Spleen (tissue), 7 donors: Measurements from ENCODE around the gene WDR41.

Experiments used
- POLR2A ChIP-seq, 3 donors: fragments of 450-650 bp; IDR thresholded peaks; one replicate each; pipeline ENCODE4 v1.5.1; 2017; ENCODE audit warnings: antibody characterized with exemption in 3 of 3, mild to moderate bottlenecking in 1 of 3
- TF ChIP-seq, protein P1 (sequence below), 11 experiments: fragments of 200-600 bp in 7 of 11; fragments of 450-650 bp in 4 of 11; sonication (generic) in 4 of 11; IDR thresholded peaks in 8 of 11; conservative IDR thresholded peaks in 3 of 11; 1 replicate in 7 of 11; 2 replicates in 4 of 11; pipeline versions ENCODE4 v1.4.0 to v1.8.0; 2016 to 2021; ENCODE audit warnings: antibody characterized with exemption in 11 of 11, inconsistent platforms in 4 of 11, mild to moderate bottlenecking in 1 of 11
- donor health status: DM: no; HTN: no; CAD: no; lungs with moderate emphysema.
- donor health status: DM: no; HTN: no; CAD: no.
- donor health status: DM: no; HTN: no; CAD: no.

DNA sequence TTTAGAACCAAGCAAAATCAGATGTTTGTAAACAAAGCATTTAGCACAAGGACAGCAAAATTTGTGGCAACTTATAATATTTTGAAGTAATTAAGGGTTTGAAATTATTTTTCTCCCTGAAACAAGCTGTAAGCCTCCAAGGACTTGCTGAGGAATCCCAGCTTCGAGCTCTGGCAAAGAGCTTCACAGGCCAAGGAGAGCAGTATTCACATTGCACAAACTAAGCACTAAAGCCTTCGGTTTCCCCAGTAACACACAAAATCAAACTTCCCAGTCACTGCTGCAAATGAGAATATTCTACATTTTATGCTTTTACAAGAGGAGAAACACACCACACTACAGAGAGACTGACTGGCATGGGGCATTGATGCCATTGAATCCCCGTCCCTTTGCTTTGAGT, 101.9 kb downstream of the WDR41 start:
- TF ChIP-seq, protein P1, sequence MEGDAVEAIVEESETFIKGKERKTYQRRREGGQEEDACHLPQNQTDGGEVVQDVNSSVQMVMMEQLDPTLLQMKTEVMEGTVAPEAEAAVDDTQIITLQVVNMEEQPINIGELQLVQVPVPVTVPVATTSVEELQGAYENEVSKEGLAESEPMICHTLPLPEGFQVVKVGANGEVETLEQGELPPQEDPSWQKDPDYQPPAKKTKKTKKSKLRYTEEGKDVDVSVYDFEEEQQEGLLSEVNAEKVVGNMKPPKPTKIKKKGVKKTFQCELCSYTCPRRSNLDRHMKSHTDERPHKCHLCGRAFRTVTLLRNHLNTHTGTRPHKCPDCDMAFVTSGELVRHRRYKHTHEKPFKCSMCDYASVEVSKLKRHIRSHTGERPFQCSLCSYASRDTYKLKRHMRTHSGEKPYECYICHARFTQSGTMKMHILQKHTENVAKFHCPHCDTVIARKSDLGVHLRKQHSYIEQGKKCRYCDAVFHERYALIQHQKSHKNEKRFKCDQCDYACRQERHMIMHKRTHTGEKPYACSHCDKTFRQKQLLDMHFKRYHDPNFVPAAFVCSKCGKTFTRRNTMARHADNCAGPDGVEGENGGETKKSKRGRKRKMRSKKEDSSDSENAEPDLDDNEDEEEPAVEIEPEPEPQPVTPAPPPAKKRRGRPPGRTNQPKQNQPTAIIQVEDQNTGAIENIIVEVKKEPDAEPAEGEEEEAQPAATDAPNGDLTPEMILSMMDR (IDR thresholded peaks at IDR 0.05 in 8 of 11, conservative IDR thresholded peaks at IDR 0.05 in 3 of 11) = no peak
- no peak for TF ChIP-seq POLR2A (IDR thresholded peaks at IDR 0.05)
